Neural progenitor cell (in vitro differentiated cells): ENCODE results near the gene MYLK4.

Experiments
- EZH2 ChIP-seq: fragments of 200-600 bp; sonication (generic); IDR thresholded peaks from 2 replicates; pipeline ENCODE4 v1.6.1; 2017; ENCODE audit warnings: antibody characterized with exemption, mild to moderate bottlenecking, moderate library complexity
- TF ChIP-seq, protein P1 (sequence below): fragments of 200-600 bp; sonication (generic); IDR thresholded peaks from 2 replicates; pipeline ENCODE4 v1.5.1; 2017; ENCODE audit warnings: antibody characterized with exemption, mild to moderate bottlenecking

DNA sequence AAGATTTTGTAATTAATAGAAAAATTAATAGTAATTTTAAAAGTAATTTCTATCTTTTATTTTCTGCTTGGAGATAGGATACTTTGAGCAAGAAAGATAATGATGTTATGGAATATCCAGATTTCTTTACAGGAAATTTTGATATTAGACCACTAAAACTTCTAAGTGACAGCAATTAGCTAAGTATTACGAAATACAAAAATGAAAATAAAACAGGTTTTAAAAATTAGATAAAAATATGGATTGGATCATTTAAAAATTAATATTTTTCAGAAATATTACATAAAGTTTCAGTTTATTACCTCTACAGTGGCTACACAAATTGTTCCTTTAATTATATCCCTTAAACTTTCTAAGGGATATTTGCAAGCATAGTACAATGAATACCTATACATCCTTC lies 4.2 kb upstream of the MYLK4 start:
- TF ChIP-seq, protein P1, sequence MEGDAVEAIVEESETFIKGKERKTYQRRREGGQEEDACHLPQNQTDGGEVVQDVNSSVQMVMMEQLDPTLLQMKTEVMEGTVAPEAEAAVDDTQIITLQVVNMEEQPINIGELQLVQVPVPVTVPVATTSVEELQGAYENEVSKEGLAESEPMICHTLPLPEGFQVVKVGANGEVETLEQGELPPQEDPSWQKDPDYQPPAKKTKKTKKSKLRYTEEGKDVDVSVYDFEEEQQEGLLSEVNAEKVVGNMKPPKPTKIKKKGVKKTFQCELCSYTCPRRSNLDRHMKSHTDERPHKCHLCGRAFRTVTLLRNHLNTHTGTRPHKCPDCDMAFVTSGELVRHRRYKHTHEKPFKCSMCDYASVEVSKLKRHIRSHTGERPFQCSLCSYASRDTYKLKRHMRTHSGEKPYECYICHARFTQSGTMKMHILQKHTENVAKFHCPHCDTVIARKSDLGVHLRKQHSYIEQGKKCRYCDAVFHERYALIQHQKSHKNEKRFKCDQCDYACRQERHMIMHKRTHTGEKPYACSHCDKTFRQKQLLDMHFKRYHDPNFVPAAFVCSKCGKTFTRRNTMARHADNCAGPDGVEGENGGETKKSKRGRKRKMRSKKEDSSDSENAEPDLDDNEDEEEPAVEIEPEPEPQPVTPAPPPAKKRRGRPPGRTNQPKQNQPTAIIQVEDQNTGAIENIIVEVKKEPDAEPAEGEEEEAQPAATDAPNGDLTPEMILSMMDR, result no peak
- no peak for TF ChIP-seq EZH2
